ENCODE data around the gene TAF1L.
"Not testable (repeated sequence)": the region's sequence is repeated elsewhere in the genome, so short reads cannot be mapped to it uniquely, and the experiment has no call there.

Gene TAF1L

DNA sequence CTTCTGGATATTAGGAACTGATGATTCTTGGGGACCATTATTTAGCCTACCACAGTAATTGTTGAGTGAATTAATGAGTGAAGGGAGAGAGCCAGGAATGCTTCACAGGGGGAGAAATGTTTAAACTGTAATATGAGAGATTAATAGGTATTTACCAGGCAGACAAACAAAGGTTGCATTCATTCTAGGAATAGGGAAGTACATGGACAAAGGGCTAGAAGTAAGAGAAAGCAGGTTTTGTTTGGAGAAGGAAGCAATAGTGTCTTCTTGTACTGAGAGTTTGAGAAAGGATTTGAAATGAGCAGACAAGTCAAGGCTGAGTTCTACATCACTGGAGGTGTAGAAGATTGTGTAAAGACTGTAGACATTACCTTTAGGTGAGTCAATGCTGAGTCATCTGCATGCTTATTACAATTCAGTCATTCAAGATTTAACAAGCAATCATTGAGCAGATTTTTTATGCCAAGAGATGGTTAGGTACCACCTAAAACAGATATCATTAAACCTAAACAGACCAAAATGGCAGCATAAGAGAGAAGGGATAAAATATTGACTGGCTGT lies 8.0 kb downstream of the TAF1L start:
- H3K27ac ChIP-seq (ENCODE audit: low read depth, low read length), result no peak overlapping the region
- H3K4me3 ChIP-seq (ENCODE audit: low read depth in 1 of 2, low read length in 2 of 2), result no peak overlapping the region
- H3K9me3 ChIP-seq (ENCODE audit: control insufficient read depth in 1 of 2, low read length in 2 of 2), result no peaks in the 10 kb centered on the region
- no peaks in the 10 kb centered on the region for H3K27me3 ChIP-seq (ENCODE audit: control insufficient read depth in 1 of 2, insufficient read depth in 2 of 2, low read length in 2 of 2)
- H3K36me3 ChIP-seq (ENCODE audit: control insufficient read depth in 1 of 2, insufficient read depth in 2 of 2, low read length in 2 of 2), result no peaks in the 10 kb centered on the region
- H3K9ac ChIP-seq (ENCODE audit: low read depth in 1 of 2, low read length in 2 of 2), result no peak overlapping the region
- H3K4me1 ChIP-seq (ENCODE audit: control insufficient read depth in 1 of 2, insufficient read depth in 2 of 2, low read length in 2 of 2), result no peaks in the 10 kb centered on the region

- no peak overlapping the region for H3K27ac ChIP-seq (ENCODE audit: low read depth, low read length)
- no peaks in the 10 kb centered on the region for H3K36me3 ChIP-seq (ENCODE audit: control insufficient read depth in 1 of 2, insufficient read depth in 2 of 2, low read length in 2 of 2)
- H3K4me3 ChIP-seq (ENCODE audit: low read depth in 1 of 2, low read length in 2 of 2), result no peak overlapping the region
- H3K9ac ChIP-seq (ENCODE audit: low read depth in 1 of 2, low read length in 2 of 2), result no peak overlapping the region
- H3K27me3 ChIP-seq (ENCODE audit: control insufficient read depth in 1 of 2, insufficient read depth in 2 of 2, low read length in 2 of 2), result no peaks in the 10 kb centered on the region
- no peaks in the 10 kb centered on the region for H3K4me1 ChIP-seq (ENCODE audit: control insufficient read depth in 1 of 2, insufficient read depth in 2 of 2, low read length in 2 of 2)
- H3K9me3 ChIP-seq (ENCODE audit: control insufficient read depth in 1 of 2, low read length in 2 of 2), result no peaks in the 10 kb centered on the region
Measured at GRCh38 chr9:32625320-32625719, 10.1 kb downstream of the TAF1L start.

DNA sequence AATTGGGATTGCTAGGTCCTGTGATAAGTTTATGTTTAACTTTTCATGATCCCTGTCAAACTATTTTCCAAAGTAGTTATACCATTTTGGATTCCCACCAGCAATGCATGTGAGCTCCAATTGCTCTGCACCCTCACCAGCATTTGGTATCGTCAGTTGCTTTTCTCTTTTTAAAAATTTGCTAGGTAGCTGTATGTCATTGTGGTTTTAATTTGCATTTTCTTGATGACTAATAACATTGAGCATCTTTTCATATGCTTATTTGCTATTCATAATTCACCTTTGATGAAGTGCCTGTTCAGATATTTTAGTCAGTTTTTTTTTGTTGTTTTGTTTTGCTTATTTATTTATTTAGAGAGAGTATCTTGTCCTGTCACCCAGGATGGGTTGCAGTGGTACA lies 12.5 kb downstream of the TAF1L start:
- Histone ChIP-seq H3K36me3 (ENCODE audit: control insufficient read depth in 1 of 2, insufficient read depth in 2 of 2, low read length in 2 of 2) (no peaks in the 10 kb centered on the region), H3K4me1 (ENCODE audit: control insufficient read depth in 1 of 2, insufficient read depth in 2 of 2, low read length in 2 of 2) (no peaks in the 10 kb centered on the region), H3K4me3 (ENCODE audit: low read depth in 1 of 2, low read length in 2 of 2) (no peak overlapping the region)

GRCh38 chr9:32618261-32618660 lies 17.2 kb downstream of the TAF1L start:
- H3K27me3 ChIP-seq (ENCODE audit: control insufficient read depth in 1 of 2, insufficient read depth in 2 of 2, low read length in 2 of 2), result no peaks in the 10 kb centered on the region
- no peaks in the 10 kb centered on the region for H3K4me1 ChIP-seq (ENCODE audit: control insufficient read depth in 1 of 2, insufficient read depth in 2 of 2, low read length in 2 of 2)
- H3K9me3 ChIP-seq (ENCODE audit: control insufficient read depth in 1 of 2, low read length in 2 of 2), result no peaks in the 10 kb centered on the region
- H3K4me3 ChIP-seq (ENCODE audit: low read depth in 1 of 2, low read length in 2 of 2), result no peak overlapping the region
- H3K36me3 ChIP-seq (ENCODE audit: control insufficient read depth in 1 of 2, insufficient read depth in 2 of 2, low read length in 2 of 2), result no peaks in the 10 kb centered on the region
- H3K27ac ChIP-seq (ENCODE audit: low read depth, low read length), result no peak overlapping the region
- H3K9ac ChIP-seq (ENCODE audit: low read depth in 1 of 2, low read length in 2 of 2), result no peak overlapping the region

More for the DNA sequence above, 12.5 kb downstream of the TAF1L start:
- no peak overlapping the region for H3K27ac ChIP-seq (ENCODE audit: low read depth, low read length)
- H3K9ac ChIP-seq (ENCODE audit: low read depth in 1 of 2, low read length in 2 of 2), result no peak overlapping the region
- no peaks in the 10 kb centered on the region for H3K9me3 ChIP-seq (ENCODE audit: control insufficient read depth in 1 of 2, low read length in 2 of 2)
- H3K27me3 ChIP-seq (ENCODE audit: control insufficient read depth in 1 of 2, insufficient read depth in 2 of 2, low read length in 2 of 2), result no peaks in the 10 kb centered on the region

GRCh38 chr9:32606811-32607210 lies 28.7 kb downstream of the TAF1L start:
- H3K36me3 ChIP-seq (ENCODE audit: control insufficient read depth in 1 of 2, insufficient read depth in 2 of 2, low read length in 2 of 2), result no peaks in the 10 kb centered on the region
- peaks cover 0 to 3% of the 10 kb centered on the region in 2 donors for H3K27me3 ChIP-seq (ENCODE audit: control insufficient read depth in 1 of 2, insufficient read depth in 2 of 2, low read length in 2 of 2)
- H3K27ac ChIP-seq (ENCODE audit: low read depth, low read length), result no peak overlapping the region
- H3K4me3 ChIP-seq (ENCODE audit: low read depth in 1 of 2, low read length in 2 of 2), result no peak overlapping the region
- H3K9ac ChIP-seq (ENCODE audit: low read depth in 1 of 2, low read length in 2 of 2), result no peak overlapping the region
- H3K9me3 ChIP-seq (ENCODE audit: control insufficient read depth in 1 of 2, low read length in 2 of 2), result no peaks in the 10 kb centered on the region
- no peaks in the 10 kb centered on the region for H3K4me1 ChIP-seq (ENCODE audit: control insufficient read depth in 1 of 2, insufficient read depth in 2 of 2, low read length in 2 of 2)

DNA sequence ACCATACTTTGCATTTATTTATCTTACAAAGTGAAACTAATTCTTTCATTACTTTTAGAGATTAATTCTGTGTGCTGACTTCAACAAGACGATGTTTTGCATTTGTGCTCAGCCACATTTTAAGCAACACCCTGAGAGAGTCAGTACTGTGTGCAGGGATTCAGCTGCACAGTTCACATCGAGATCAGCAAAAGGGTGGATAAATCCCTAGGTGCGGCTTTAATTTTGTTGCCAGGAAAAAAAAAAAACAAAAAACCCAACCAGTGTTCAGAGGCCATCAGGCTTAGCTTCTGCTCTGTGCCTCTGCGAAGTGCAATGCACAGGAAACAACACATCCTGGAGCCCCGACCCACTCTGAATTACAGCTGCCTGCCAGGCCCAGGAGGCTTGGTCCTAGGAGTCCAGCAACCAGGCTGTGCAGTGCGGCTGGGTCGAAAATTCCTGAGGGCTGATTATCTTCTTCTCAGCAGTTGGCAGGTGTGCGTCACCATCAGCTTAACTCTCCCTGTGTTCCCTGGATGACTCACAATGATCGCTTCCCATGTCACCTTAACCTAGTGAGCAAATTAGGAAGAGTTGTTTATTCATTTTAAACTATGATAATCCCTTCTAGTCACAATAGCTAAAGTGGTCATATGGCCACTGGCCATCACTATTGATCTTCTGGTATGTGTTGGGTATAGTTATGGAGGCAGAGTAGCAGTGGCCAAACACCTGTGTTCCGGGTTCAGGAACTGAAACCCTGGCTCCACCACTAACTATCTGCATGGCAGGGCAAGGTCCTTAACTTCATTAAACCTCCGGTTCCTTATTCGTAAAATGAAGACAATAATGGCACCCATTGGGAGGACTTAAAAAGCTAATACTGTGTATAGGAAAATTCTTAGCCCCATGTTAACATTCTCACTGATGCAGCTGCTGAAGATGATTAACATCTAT lies 31.3 kb downstream of the TAF1L start:
- H3K4me3 ChIP-seq (ENCODE audit: low read depth in 1 of 2, low read length in 2 of 2), result peak overlapping the region in 1 of 2 donors; percentile 19
- H3K27ac ChIP-seq (ENCODE audit: low read depth, low read length), result no peak overlapping the region
- H3K9me3 ChIP-seq (ENCODE audit: control insufficient read depth in 1 of 2, low read length in 2 of 2), result no peaks in the 10 kb centered on the region
- H3K4me1 ChIP-seq (ENCODE audit: control insufficient read depth in 1 of 2, insufficient read depth in 2 of 2, low read length in 2 of 2), result no peaks in the 10 kb centered on the region
- peaks cover 0 to 3% of the 10 kb centered on the region in 2 donors for H3K27me3 ChIP-seq (ENCODE audit: control insufficient read depth in 1 of 2, insufficient read depth in 2 of 2, low read length in 2 of 2)
- no peaks in the 10 kb centered on the region for H3K36me3 ChIP-seq (ENCODE audit: control insufficient read depth in 1 of 2, insufficient read depth in 2 of 2, low read length in 2 of 2)
- H3K9ac ChIP-seq (ENCODE audit: low read depth in 1 of 2, low read length in 2 of 2), result no peak overlapping the region

DNA sequence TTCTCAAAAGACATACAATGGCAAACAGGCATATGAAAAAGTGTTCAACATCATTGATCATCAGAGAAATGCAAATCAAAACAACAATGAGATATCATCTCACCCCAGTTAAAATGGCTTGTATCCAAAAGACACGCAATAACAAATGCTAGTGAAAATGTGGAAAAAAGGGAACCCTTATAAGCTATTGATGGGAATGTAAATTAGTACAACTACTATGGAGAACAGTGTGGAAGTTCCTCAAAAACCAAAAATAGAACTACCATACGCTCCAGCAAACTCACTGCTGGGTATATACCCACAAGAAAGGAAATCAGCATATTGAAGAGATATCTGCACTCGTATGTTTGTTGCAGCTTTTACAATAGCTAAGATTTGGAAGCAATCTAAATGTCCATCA lies 36.4 kb downstream of the TAF1L start:
- H3K9ac ChIP-seq (ENCODE audit: low read depth in 1 of 2, low read length in 2 of 2); H3K27me3 ChIP-seq (ENCODE audit: control insufficient read depth in 1 of 2, insufficient read depth in 2 of 2, low read length in 2 of 2); H3K4me3 ChIP-seq (ENCODE audit: low read depth in 1 of 2, low read length in 2 of 2); H3K9me3 ChIP-seq (ENCODE audit: control insufficient read depth in 1 of 2, low read length in 2 of 2); H3K27ac ChIP-seq (ENCODE audit: low read depth, low read length); H3K4me1 ChIP-seq (ENCODE audit: control insufficient read depth in 1 of 2, insufficient read depth in 2 of 2, low read length in 2 of 2); H3K36me3 ChIP-seq (ENCODE audit: control insufficient read depth in 1 of 2, insufficient read depth in 2 of 2, low read length in 2 of 2): not testable (repeated sequence)

GRCh38 chr9:32596936-32597335 lies 38.5 kb downstream of the TAF1L start:
- Histone ChIP-seq H3K36me3 (ENCODE audit: control insufficient read depth in 1 of 2, insufficient read depth in 2 of 2, low read length in 2 of 2) (no peaks in the 10 kb centered on the region), H3K27ac (ENCODE audit: low read depth, low read length) (no peak overlapping the region), H3K9ac (ENCODE audit: low read depth in 1 of 2, low read length in 2 of 2) (no peak overlapping the region), H3K9me3 (ENCODE audit: control insufficient read depth in 1 of 2, low read length in 2 of 2) (no peaks in the 10 kb centered on the region), H3K4me1 (ENCODE audit: control insufficient read depth in 1 of 2, insufficient read depth in 2 of 2, low read length in 2 of 2) (no peaks in the 10 kb centered on the region), H3K4me3 (ENCODE audit: low read depth in 1 of 2, low read length in 2 of 2) (no peak overlapping the region), H3K27me3 (ENCODE audit: control insufficient read depth in 1 of 2, insufficient read depth in 2 of 2, low read length in 2 of 2) (no peaks in the 10 kb centered on the region)

GRCh38 chr9:32596096-32596865 lies 39.2 kb downstream of the TAF1L start:
- Histone ChIP-seq H3K27ac (ENCODE audit: low read depth, low read length) (no peak overlapping the region), H3K9me3 (ENCODE audit: control insufficient read depth in 1 of 2, low read length in 2 of 2) (no peaks in the 10 kb centered on the region), H3K27me3 (ENCODE audit: control insufficient read depth in 1 of 2, insufficient read depth in 2 of 2, low read length in 2 of 2) (no peaks in the 10 kb centered on the region), H3K9ac (ENCODE audit: low read depth in 1 of 2, low read length in 2 of 2) (no peak overlapping the region), H3K4me1 (ENCODE audit: control insufficient read depth in 1 of 2, insufficient read depth in 2 of 2, low read length in 2 of 2) (no peaks in the 10 kb centered on the region), H3K36me3 (ENCODE audit: control insufficient read depth in 1 of 2, insufficient read depth in 2 of 2, low read length in 2 of 2) (no peaks in the 10 kb centered on the region), H3K4me3 (ENCODE audit: low read depth in 1 of 2, low read length in 2 of 2) (no peak overlapping the region)

GRCh38 chr9:32590898-32591297 lies 44.6 kb downstream of the TAF1L start:
- Histone ChIP-seq H3K9me3 (ENCODE audit: control insufficient read depth in 1 of 2, low read length in 2 of 2) (no peaks in the 10 kb centered on the region), H3K27me3 (ENCODE audit: control insufficient read depth in 1 of 2, insufficient read depth in 2 of 2, low read length in 2 of 2) (no peaks in the 10 kb centered on the region), H3K4me3 (ENCODE audit: low read depth in 1 of 2, low read length in 2 of 2) (no peak overlapping the region), H3K9ac (ENCODE audit: low read depth in 1 of 2, low read length in 2 of 2) (no peak overlapping the region), H3K36me3 (ENCODE audit: control insufficient read depth in 1 of 2, insufficient read depth in 2 of 2, low read length in 2 of 2) (no peaks in the 10 kb centered on the region), H3K27ac (ENCODE audit: low read depth, low read length) (no peak overlapping the region), H3K4me1 (ENCODE audit: control insufficient read depth in 1 of 2, insufficient read depth in 2 of 2, low read length in 2 of 2) (no peaks in the 10 kb centered on the region)

Data from duodenal mucosa (tissue), 2 donors.